Epithelial cell of prostate (primary cell): ENCODE data around the gene WTIP.

ENCODE experiments used
- DNase-seq: peaks from one replicate; pipeline ENCODE4 v3.0.0-alpha.2; 2011; ENCODE audit warnings: low read depth, low spot score
- H3K27ac ChIP-seq: fragments of 450-650 bp; 2 replicates; pipeline ENCODE4 v1.5.1; 2017; ENCODE audit warnings: mild to moderate bottlenecking

WTIP gene

DNA sequence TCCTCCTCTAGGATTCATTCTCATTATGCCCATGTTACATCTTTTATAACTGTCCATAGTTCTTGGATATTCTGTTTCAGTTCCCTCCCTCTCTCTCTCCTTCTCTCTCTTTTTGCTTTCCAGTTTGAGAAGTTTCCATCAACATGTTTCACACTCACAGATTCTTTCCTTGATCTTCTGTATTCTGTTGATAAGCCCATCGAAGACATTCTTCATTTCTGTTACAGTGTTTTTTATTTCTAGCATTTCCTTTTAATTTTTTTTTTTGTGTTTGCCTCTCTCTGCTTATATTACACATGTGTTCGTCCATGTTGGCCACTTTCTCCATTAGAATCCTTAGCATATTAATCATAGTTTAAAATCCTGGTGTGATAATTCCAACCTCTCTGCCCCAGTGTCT is 68.3 kb downstream of the WTIP start:
- no peak overlapping the region for H3K27ac ChIP-seq
- no peak for DNase-seq

DNA sequence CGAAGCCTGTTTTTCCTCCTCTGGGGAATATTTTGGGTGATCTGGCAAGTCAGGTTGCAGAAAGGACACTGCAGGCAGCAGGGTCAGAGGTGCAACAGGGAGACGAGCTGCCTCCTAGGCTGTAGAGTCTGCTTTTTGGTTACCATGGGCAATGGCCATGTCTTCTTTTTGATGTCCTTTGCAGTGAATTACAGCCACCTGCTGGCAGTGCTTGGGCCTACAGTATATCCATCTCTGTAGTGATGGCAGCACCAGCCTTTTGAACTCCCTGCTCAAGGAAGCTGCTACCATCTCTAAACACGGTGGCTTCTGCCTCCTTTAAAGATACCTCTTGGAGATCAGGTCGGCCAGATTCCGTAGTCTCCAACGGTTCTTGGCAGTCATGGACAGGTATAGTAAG is 73.9 kb downstream of the WTIP start:
- DNase-seq = no peak
- H3K27ac ChIP-seq = no peak overlapping the region

DNA sequence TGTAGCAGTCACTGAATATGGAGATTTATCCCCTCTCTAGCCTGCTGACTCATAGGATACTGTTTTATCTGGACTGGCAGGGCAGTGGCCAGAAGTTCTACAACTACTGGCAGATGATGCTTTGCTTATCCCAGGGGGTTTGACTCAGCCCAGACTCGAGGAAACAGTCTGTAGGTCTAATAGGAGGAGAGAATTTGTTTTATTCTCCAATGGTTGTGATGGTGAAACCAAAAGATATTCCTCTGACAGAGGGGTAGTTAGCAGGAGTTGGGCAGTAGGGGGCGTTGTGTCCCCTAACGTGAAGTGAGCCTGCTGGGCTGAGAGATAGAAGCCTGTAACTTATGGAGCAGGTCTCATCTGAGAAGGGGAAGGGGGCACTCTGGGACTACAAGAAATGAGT is 74.9 kb downstream of the WTIP start:
- no peak overlapping the region for H3K27ac ChIP-seq
- DNase-seq = no peak

DNA sequence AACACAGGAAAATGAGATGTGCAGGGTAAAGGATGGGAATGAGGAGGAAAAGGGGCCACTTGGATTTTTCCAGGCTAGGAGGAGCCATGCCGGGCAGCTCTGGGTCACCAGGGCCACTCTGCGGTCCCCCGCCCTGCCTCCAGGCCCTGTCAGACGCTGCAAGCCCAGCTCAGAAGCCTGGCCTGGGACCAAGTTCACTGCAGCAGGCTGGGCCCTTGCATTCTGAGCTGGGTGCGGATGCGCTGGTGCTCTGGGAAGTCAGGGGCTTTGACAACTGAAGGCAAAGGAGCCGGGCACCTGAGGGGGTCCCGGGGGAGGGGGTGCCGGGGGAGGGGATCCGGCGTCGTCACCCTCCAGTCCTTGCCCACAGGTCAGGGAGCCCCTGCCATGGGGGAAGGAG is 77.5 kb downstream of the WTIP start:
- DNase-seq = no peak
- H3K27ac ChIP-seq = no peak overlapping the region

DNA sequence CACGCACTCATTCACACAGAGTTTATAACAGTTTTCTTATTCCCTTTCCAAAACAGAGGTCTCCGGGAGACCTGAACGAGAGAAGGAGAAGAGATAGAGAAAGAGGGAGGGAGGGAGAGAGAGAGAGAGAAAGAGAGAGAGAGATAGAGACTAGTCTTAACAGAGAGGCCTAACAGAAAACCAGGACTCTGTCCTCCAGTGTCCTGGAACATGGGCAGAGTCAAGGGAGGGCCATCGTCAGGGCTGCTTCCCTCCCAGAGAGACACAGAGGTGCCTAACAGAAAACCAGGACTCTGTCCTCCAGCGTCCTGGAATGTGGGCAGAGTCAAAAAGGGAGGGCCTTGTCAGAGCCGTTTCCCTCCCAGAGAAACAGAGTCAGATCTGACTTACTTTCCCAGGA is 78.7 kb downstream of the WTIP start:
- H3K27ac ChIP-seq = no peak overlapping the region
- no peak for DNase-seq
